COR-L47 (cell line): ENCODE results near the gene CATSPERD.
"Not testable (repeated sequence)": the region's sequence is repeated elsewhere in the genome, so short reads cannot be mapped to it uniquely, and the experiment has no call there.

Experiments
- DNase-seq: peaks from one replicate; lab custom pipeline; 2025; lab: John Stamatoyannopoulos, UW

Gene CATSPERD

GRCh38 chr19:5686647-5687359 lies 33.6 kb upstream of the CATSPERD start:
- peak; percentile 85 for DNase-seq

- no peak for DNase-seq
These were observed 32.9 kb upstream of the CATSPERD start for GRCh38 chr19:5687360-5688198.

GRCh38 chr19:5688262-5688881 lies 32.1 kb upstream of the CATSPERD start:
- DNase-seq, result not testable (repeated sequence)

- DNase-seq, result peak; percentile 94
These were observed 30.1 kb upstream of the CATSPERD start, which contains the start of gene RPL36 for GRCh38 chr19:5690125-5690954. Gene RPL36, plus strand, starts transcription at chr19:5690295. Its CDS starts 213 bp downstream, at chr19:5690508.

- DNase-seq, result peak; percentile 61
These were observed 29.2 kb upstream of the CATSPERD start for GRCh38 chr19:5690955-5691821.

- DNase-seq, result no peak
These were observed 28.4 kb upstream of the CATSPERD start for GRCh38 chr19:5691822-5692722.

GRCh38 chr19:5692723-5693194 lies 27.7 kb upstream of the CATSPERD start:
- no peak for DNase-seq

GRCh38 chr19:5693195-5694166 lies 27.0 kb upstream of the CATSPERD start:
- DNase-seq, result no peak

- DNase-seq, result no peak
These were observed 26.1 kb upstream of the CATSPERD start for GRCh38 chr19:5694167-5694955.

- DNase-seq, result no peak
These were observed 25.3 kb upstream of the CATSPERD start for GRCh38 chr19:5694956-5695648.

GRCh38 chr19:5695649-5696195 lies 24.7 kb upstream of the CATSPERD start:
- DNase-seq, result no peak

GRCh38 chr19:5696196-5697021 lies 24.0 kb upstream of the CATSPERD start:
- DNase-seq, result no peak

- no peak for DNase-seq
These were observed 23.2 kb upstream of the CATSPERD start for GRCh38 chr19:5697022-5697889.

GRCh38 chr19:5697890-5698634 lies 22.4 kb upstream of the CATSPERD start:
- no peak for DNase-seq
